ENCODE measurements around the gene SP4. TPM values are rescaled to one million over a fixed set of nuclear protein-coding genes. Genes with fewer than 3 reads are reported as not detected.

The SP4 gene
- total RNA-seq, 2 donors from 2014 or later, result 2.6 to 3.9 TPM

DNA sequence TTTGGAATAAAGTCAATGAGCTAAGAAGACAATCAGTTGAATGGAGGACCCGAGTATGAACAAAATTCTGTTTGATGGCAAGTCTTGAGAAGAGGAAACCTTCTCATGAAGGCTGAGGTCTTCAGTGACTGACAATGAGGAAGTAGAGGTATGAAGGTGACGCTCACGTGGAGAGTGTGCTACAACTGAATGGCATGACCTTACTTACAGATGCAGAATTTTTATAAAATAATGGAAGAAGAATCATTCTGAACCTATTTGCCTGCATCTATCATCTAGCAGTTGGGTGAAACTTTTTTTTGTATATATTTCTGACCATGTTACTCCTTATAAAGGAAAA, 19.4 kb upstream of the SP4 start:
- Histone ChIP-seq H3K4me1 (no peaks in the 10 kb centered on the region), H3K27ac (no peak overlapping the region), H3K4me3 (no peak overlapping the region), H3K36me3 (no peaks in the 10 kb centered on the region), H3K27me3 (no peaks in the 10 kb centered on the region), H3K9ac (ENCODE audit: low read depth in 2 of 2, low read length in 2 of 2) (no peak overlapping the region), H3K9me3 (no peaks in the 10 kb centered on the region)
- TF ChIP-seq, protein P1, sequence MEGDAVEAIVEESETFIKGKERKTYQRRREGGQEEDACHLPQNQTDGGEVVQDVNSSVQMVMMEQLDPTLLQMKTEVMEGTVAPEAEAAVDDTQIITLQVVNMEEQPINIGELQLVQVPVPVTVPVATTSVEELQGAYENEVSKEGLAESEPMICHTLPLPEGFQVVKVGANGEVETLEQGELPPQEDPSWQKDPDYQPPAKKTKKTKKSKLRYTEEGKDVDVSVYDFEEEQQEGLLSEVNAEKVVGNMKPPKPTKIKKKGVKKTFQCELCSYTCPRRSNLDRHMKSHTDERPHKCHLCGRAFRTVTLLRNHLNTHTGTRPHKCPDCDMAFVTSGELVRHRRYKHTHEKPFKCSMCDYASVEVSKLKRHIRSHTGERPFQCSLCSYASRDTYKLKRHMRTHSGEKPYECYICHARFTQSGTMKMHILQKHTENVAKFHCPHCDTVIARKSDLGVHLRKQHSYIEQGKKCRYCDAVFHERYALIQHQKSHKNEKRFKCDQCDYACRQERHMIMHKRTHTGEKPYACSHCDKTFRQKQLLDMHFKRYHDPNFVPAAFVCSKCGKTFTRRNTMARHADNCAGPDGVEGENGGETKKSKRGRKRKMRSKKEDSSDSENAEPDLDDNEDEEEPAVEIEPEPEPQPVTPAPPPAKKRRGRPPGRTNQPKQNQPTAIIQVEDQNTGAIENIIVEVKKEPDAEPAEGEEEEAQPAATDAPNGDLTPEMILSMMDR (IDR thresholded peaks at IDR 0.05), result no peak
- no peak for DNase-seq
- intact Hi-C loops (cut with DNase I), result no loop called here

DNA sequence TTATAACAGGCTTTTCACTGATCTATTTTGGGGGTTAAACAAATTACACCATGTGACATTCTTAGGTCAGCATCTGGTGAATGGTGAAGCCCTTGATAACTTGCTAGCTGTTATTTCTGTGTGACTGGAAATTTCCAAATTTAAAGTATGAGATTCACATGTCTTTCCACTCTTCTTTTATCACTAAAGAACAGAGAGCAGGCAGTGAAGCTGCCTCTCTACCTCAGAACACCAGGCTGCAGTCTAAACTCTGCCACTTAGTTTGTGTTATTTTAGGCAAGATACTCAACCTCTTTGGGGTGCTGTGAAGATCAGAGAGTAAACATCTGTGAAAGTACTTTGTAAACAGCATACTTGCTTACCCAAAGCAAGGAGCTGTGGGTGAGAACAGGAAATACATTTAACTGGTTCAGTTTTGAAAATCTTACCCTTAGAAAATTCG, 15.5 kb upstream of the SP4 start:
- no peak for DNase-seq
- TF ChIP-seq, protein P1 (IDR thresholded peaks at IDR 0.05), result no peak
- Histone ChIP-seq H3K4me1 (no peaks in the 10 kb centered on the region), H3K36me3 (no peaks in the 10 kb centered on the region), H3K9ac (ENCODE audit: low read depth in 2 of 2, low read length in 2 of 2) (no peak overlapping the region), H3K4me3 (no peak overlapping the region), H3K27ac (no peak overlapping the region), H3K9me3 (no peaks in the 10 kb centered on the region), H3K27me3 (no peaks in the 10 kb centered on the region)
- intact Hi-C loops (cut with DNase I), result no loop called here

DNA sequence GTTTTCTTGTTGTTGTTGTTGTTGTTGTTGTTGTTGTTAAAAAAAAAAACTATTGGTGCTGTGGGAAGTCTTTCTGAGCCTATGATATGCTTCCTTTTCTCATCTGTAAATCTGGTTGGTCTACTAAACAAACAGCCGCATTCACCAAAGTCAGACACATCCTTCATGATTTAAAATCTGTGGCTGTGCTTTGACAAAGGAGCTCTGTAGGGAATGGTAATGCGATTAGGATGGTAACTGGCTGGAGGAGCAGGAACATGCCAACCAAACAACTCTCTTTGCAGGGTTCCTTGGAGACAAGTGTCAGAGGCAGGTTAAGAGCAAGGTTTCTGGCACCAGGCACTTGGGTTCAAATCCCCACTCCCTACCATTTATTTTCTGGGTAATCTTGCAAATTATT, 14.9 kb upstream of the SP4 start:
- H3K9ac ChIP-seq (ENCODE audit: low read depth in 2 of 2, low read length in 2 of 2), result no peak overlapping the region
- no peaks in the 10 kb centered on the region for H3K36me3 ChIP-seq
- H3K4me1 ChIP-seq, result no peaks in the 10 kb centered on the region
- H3K4me3 ChIP-seq, result no peak overlapping the region
- DNase-seq, result no peak
- no peaks in the 10 kb centered on the region for H3K9me3 ChIP-seq
- intact Hi-C loops (cut with DNase I), result no loop called here
- no peak overlapping the region for H3K27ac ChIP-seq
- H3K27me3 ChIP-seq, result no peaks in the 10 kb centered on the region
- TF ChIP-seq, protein P1 (IDR thresholded peaks at IDR 0.05), result no peak

DNA sequence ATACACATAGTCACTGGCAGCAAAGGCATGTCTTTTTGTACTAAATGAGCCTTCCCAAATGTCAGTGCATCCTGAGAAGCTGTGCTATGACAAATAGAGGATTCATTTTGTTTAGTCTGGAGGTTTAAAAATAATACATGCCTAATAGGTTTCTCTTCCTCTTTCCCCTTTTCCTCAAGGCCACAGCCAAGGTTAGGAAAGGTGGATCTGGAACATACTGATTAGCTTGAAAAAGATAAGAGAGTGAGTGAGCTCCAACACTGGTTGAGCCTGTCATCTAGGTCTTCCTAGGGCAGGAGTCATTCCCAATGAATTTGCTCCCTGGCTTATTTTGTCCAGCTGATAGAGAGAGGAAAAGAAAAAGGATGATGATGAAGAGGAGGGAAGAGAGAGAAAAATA, 14.4 kb upstream of the SP4 start:
- no peak overlapping the region for H3K4me3 ChIP-seq
- no peaks in the 10 kb centered on the region for H3K27me3 ChIP-seq
- H3K9me3 ChIP-seq, result no peaks in the 10 kb centered on the region
- no peak overlapping the region for H3K27ac ChIP-seq
- TF ChIP-seq, protein P1 (IDR thresholded peaks at IDR 0.05), result no peak
- H3K4me1 ChIP-seq, result no peaks in the 10 kb centered on the region
- no peaks in the 10 kb centered on the region for H3K36me3 ChIP-seq
- DNase-seq, result no peak
- H3K9ac ChIP-seq (ENCODE audit: low read depth in 2 of 2, low read length in 2 of 2), result no peak overlapping the region
- intact Hi-C loops (cut with DNase I), result no loop called here

DNA sequence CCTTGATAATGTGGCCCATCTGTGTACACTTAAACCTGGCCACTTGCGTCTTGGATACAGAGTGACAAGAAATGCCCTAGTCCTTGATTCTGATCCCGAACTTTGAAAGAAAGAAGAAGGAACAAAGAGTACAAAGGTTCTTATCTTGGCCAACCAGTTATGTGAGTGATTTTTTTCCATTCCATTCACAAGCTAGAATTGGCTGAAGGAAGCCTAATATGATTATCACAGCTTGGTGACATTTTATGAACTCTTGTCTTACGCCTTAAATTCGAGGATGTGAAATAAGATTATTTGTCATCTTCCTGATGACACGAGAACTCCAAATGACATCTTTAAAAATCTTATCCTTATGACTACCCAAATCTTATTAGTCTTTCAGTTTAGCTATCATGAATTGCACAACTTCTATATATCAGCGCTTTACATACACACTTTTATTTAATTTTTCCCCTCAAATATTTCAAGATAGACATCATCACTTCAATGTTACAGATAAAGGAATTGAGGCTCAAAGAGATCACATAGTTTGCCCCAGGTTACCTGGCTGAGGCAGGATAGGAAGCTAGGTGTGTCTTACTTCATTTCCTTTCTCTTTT, 13.0 kb upstream of the SP4 start:
- H3K36me3 ChIP-seq, result no peaks in the 10 kb centered on the region
- DNase-seq, result no peak
- no peak overlapping the region for H3K27ac ChIP-seq
- H3K4me1 ChIP-seq, result no peaks in the 10 kb centered on the region
- H3K9me3 ChIP-seq, result no peaks in the 10 kb centered on the region
- H3K9ac ChIP-seq (ENCODE audit: low read depth in 2 of 2, low read length in 2 of 2), result no peak overlapping the region
- intact Hi-C loops (cut with DNase I), result no loop called here
- no peak overlapping the region for H3K4me3 ChIP-seq
- TF ChIP-seq, protein P1 (IDR thresholded peaks at IDR 0.05), result no peak
- H3K27me3 ChIP-seq, result no peaks in the 10 kb centered on the region

Data from colonic mucosa (tissue), 4 donors.